ENCODE results near the gene MFSD11.
"Not testable (repeated sequence)": the region's sequence is repeated elsewhere in the genome, so short reads cannot be mapped to it uniquely, and the experiment has no call there.

MFSD11 gene

GRCh38 chr17:76797241-76797840 lies 59.4 kb downstream of the MFSD11 start:
- no peak for DNase-seq (ENCODE audit: low read depth, low spot score)

GRCh38 chr17:76801706-76802105 lies 63.8 kb downstream of the MFSD11 start:
- no peak for DNase-seq (ENCODE audit: low read depth, low spot score)

- no peak for DNase-seq (ENCODE audit: low read depth, low spot score)
Observed at GRCh38 chr17:76805319-76805718, 67.4 kb downstream of the MFSD11 start.

DNA sequence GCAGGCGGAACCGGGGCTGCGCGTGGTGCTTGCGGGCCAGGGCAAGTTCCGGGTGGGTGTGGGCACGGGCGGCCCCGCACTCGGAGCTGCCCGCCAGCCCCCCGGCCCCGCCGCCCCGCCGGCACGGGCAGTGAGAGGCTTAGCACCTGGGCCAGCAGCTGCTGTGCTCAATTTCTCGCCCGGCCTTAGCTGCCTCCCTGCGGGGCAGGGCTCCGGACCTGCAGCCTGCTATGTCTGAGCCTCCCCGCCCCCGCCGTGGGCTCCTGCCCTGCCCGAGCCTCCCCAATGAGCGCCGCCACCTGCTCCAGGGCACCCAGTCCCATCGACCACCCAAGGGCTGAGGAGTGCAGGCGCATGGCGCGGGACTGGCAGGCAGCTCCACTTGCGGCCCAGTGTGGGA lies 68.2 kb downstream of the MFSD11 start:
- not testable (repeated sequence) for DNase-seq (ENCODE audit: low read depth, low spot score)

GRCh38 chr17:76806767-76807166 lies 68.8 kb downstream of the MFSD11 start:
- not testable (repeated sequence) for DNase-seq (ENCODE audit: low read depth, low spot score)

DNA sequence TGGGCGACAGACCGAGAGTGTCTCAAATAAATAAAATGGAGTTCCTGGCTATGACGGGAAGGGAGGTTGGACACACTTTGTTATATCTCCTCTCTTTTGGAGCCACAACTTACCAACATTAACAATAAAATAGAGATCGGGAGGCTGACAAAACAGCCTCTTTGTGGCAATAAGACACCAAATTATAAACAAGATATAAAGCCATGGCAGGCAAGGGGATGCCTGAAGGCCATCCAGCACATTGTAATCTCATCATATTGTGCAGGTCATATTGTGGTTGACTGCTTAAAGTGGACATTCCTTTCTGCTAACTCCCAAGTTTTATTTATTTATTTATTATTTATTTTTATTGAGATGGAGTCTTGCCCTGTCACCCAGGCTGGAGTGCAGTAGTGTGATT lies 70.4 kb downstream of the MFSD11 start:
- DNase-seq (ENCODE audit: low read depth, low spot score): no peak

GRCh38 chr17:76810956-76811355 lies 73.0 kb downstream of the MFSD11 start:
- DNase-seq (ENCODE audit: low read depth, low spot score): no peak

DNA sequence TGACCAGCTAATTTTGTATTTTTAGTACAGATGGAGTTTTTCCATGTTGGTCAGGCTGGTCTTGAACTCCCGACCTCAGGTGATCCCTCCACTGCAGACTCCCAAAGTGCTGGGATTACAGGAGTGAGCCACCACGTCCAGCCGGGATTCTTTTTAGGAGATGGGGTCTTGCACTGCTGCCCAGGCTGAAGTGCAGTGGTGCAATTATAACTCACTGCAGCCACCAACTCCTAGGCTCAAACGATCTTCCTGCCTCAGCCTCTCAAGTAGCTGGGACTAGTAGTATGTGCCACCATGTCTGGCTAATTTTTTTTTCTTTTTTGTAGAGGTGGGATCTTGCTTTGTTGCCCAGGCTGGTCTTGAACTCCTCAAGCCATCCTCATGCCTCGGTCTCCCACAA lies 73.9 kb downstream of the MFSD11 start:
- no peak for DNase-seq (ENCODE audit: low read depth, low spot score)

DNA sequence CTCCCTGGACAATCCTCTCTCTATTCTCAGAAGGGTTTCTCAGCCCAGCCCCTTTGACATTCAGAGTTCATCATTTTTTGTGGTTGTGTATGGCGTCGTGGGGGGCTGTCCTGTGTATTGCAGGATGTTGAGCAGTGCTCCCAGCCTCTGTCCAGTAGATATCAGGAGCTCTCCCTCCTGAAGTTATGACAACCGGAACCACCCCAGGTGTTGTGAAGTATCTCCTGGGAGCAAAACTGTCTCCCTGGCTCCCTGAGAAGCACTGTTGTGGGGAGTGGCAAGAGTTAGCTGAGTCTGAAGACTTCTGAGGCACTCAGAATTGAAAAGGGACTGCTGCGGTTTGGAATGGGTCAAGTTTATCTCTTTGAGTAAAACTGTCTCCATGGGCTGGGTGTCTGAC lies 74.3 kb downstream of the MFSD11 start:
- no peak for DNase-seq (ENCODE audit: low read depth, low spot score)

GRCh38 chr17:76812968-76813367 lies 75.0 kb downstream of the MFSD11 start:
- no peak for DNase-seq (ENCODE audit: low read depth, low spot score)

DNA sequence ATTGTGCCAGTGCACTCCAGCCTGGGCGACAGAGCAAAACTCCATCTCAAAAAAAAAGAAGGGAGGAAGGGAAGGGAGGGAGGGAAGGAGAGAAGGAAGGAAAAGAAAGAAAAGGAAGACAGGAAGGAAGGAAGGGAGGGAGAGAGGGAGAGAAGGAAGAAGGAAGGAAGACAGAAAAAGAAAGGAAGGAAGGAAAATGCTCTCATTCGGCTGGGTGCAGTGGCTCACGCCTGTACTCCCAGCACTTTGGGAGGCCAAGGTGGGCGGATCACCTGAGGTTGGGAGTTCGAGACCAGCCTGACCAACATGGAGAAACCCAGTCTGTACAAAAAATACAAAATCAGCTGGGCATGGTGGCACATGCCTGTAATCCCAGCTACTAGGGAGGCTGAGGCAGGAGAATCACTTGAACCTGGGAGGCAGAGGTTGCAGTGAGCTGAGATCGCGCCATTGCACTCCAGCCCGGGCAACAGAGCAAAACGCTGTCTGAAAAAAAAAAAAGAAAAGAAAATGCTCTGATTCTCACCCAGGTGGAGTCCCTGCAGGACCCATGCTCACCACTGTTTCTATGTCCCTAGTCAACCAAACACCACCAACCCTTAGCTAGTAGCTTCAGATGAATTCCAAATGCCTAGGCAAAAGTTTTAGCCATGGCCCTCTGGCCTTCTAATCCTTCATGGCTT lies 78.1 kb downstream of the MFSD11 start:
- not testable (repeated sequence) for DNase-seq (ENCODE audit: low read depth, low spot score)

DNA sequence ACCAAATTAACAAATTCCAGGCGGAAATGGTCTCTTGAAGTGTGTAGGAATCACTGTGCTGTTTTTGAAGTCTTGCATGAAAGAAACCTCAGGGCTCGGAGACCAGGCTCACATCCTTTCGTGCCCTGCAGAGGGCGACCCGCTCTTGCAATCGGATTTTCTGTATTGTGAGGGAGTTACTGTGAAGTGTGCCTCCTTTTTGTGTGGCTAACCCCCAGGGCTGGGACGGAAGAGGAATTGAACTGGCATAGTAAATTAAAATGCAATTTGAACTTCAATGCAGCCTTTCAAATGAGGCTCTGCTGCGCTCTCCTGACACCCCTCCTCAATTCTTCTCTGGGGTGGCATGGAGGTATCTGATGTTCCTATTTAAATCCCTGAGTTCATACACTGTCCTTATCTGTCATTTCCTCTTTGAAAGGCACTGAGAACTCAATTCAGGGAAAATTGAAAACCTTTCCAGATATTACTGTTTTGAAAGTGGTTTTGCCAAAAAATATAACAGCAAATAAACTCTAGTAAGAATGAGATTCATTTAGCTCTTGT lies 78.7 kb downstream of the MFSD11 start:
- DNase-seq (ENCODE audit: low read depth, low spot score): peak; percentile 16

DNA sequence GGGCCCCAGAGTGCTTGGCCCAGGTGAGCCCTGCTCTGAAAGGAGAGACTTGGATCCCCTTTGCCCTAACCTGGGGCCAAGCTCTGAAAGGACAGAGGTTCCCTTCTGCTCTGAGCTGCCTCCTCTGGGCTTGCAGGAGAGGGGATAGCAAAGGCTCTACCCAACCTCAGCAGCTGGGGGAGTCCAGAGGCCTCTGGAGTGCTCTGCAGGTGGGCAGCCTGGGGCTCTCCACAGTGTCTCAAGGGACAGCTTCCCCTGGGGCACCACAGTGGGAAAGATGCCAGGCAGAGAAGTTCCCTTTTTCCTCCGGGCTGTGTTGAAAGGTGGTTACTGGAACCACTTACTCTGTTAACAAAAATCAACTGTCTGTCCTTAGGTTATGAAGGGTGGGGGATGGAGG lies 82.1 kb downstream of the MFSD11 start:
- DNase-seq (ENCODE audit: low read depth, low spot score): no peak

GRCh38 chr17:76820561-76820960 lies 82.6 kb downstream of the MFSD11 start:
- no peak for DNase-seq (ENCODE audit: low read depth, low spot score)

GRCh38 chr17:76822184-76822778 lies 84.4 kb downstream of the MFSD11 start:
- no peak for DNase-seq (ENCODE audit: low read depth, low spot score)

GRCh38 chr17:76824093-76824492 lies 86.2 kb downstream of the MFSD11 start:
- DNase-seq (ENCODE audit: low read depth, low spot score): no peak

DNA sequence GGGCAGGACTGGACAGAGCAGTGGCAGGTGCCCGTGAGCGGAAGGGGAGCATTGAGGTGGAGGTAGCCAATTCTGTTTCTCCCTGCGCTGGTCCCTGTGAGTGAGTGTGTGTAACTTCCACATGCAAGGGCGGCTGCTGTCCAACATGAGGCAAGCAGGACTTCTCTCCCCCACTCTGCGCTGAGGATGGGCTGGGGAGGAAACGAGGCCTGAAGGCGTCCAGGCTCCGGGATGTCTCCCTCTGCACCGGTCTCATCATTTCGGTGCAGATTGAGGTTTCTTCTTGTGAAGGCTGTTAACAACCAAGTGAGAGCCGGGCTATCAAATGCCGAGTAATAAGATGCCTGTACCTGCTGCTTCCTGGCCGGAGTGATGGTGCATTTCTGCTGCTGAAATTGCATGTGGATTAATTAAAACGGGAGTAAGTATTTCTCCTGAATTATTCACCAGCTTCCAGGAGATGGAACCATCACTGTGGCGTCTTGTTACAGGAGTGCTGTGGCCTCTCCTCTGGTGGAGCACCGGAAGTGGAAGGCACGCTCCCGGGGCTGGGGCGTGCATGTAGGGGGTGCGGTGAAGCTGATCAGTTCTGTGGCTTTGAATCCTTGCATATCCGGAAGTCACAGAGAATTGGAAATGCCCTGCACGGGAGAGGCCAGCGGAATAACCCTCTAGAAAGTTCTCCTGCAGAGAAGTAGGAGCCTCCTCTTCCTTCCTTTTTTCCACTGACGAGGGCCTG lies 88.6 kb downstream of the MFSD11 start:
- DNase-seq (ENCODE audit: low read depth, low spot score): no peak

- DNase-seq (ENCODE audit: low read depth, low spot score): no peak
Observed at GRCh38 chr17:76827736-76828135, 89.8 kb downstream of the MFSD11 start.
